Left lobe of liver (tissue), 2 donors: ENCODE results near the gene NFYB. TPM values are rescaled to one million over a fixed set of nuclear protein-coding genes. Genes with fewer than 3 reads are reported as not detected.
"Not testable (repeated sequence)": the region's sequence is repeated elsewhere in the genome, so short reads cannot be mapped to it uniquely, and the experiment has no call there.

ENCODE experiments used
- ATAC-seq: fragments of 200-7000 bp; cut with Tn5 transposase; one replicate; pipeline ENCODE4 v1.9.1; 2020; ENCODE audit warnings: mild to moderate bottlenecking, moderate library complexity
- DNase-seq: peaks from one replicate; pipeline ENCODE4 v3.0.0-alpha.2; 2020; ENCODE audit warnings: low spot score
- total RNA-seq: library from RNA; stranded (reverse); gene quantifications from one replicate; pipeline ENCODE4 v1.2.1, GENCODE V29; 2021
- donor health status: DM: no; HTN: no; CAD: no; lungs with moderate emphysema.
- donor health status: DM: no; HTN: yes; CAD: no.

NFYB gene
- 15.4 TPM for total RNA-seq

DNA sequence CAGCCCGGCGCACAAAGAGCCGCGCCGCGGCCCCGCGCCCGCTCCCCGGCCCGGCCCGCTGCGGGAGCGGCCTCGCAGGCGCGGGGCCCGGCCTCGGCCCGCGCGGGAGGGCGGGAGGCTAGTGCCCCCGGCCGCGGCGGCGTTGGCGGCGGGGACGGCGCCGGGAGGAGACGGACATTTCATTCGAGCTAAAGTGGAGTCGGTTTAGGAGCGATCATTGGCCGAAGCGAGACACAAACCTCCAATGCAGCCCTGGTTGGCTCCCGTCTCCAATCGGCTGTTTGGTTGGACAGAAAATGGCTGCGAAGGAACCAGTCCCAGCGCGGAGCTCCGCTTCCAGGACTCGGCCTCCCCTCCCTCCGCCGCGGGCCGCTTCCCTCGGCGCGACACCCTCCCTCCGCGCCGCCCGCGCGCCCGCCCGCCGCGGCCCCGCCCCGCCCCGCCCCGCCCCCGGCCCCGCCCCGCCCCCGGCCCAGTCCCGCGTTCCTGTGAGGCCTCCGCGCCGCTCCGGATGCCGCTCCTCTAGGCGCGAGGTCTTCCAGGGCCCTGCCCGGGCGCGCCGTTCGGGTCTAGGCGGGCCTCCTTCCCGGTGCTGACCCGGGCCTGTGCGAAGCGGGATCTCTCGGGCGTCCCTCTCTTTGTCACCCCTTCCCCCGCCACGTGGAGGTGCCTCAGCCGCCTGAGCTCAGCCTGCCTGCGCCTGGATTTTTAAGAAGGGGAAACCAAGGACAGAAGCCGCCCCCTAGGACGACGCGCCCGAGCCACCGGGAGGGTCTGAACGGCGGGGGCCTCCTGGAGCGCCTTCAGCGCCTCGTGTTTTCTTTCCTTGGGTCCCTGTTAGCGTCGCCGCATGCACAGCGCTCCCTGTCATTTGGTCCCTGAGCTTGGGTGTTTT, at the start of gene NFYB:
Gene NFYB, minus strand, starts transcription at position 309 of the 895 bp plus-strand sequence. CDS start 2,757 bp downstream, outside the sequence.
- DNase-seq: peak; percentile 96
- ATAC-seq: peak; percentile 93

DNA sequence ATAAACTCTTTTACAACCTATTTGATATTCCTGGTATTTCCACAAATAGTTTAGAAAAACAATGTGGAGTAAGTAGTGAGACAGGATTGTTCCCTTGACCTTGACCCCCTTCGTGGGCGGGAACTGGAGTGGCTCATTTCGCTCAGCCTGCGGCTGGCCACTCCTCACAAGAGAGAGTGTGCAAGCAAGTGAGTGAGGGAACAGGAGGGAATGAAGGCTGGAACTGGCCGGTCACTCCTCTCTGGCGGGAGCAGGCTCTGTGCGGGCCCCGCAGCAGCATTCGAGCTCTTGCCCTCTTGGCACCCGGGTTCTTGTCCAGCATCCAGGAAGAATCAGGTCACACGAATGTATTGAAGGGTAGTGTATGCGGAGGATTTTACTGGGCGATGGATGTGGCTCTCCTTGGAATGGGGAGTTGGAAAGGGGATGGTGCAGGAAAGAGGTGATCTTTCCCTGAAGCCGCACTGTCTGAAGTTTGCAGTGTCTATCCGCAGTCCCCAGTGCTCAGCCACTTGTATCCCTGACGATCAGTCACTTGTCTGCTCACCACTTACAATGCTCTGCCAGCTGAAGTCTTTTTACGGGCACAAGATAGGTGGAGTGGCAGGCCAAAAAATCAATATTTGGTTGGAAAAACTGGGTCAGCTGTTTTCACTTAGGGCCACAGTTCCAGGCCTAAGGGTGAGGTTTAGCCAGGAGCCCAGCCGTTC, 49.6 kb upstream of the NFYB start:
- peak; percentile 74 for DNase-seq
- ATAC-seq: peak; percentile 89

DNA sequence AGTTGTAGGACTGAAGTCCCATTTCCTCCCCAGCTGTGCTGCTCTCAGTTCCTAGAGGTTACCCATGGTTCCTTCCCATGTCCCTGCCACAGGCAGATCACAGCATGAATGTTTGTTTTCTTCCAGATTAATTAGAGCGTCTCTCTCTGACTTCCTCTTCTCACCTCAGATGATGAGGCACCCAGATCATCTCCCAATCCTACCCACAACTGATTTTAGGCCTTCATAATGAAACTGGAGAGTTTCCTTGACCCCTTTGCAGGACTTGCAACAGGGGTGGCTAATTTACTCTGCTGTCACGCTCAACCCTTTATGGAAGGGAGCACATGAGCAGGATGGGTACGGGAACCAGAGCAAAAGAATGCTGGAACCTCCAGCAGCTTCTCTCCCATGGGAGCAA, 45.4 kb upstream of the NFYB start:
- ATAC-seq (no peak), DNase-seq (no peak)

DNA sequence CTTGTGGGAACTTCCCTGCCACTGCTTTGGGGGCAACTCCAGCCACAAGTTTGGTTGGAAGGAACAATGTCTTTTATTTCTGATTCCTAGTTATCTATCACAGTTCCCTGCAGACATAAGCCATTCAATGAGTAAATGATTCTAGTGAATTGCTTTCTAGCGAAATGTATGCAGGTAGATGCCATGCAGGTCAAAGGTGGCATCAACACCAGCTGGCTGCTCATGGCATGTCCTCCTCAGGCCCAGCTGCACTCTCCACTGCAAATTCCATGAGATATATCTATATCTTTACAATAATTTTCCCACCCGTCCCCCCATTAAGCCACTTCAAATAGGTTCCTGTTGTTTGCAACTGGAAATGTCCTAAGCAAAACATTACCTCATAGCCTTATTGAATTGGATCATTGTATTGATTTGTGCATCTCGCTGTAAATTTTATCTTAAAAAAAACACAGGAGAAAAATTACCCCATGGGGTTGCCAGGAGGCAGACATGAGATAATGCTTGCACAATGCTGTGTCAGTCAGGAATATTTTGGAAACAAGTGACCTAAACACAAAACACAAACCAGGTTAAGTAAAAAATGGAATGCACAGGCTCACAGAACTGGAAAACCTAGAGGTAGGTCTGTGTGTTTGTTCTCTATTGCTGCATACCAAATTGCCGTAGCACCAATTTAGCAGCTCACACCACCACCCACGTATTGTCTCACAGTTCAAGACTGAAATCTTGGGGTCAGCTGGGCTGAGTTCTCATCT, 44.8 kb upstream of the NFYB start:
- ATAC-seq: peak; percentile 5
- no peak for DNase-seq

DNA sequence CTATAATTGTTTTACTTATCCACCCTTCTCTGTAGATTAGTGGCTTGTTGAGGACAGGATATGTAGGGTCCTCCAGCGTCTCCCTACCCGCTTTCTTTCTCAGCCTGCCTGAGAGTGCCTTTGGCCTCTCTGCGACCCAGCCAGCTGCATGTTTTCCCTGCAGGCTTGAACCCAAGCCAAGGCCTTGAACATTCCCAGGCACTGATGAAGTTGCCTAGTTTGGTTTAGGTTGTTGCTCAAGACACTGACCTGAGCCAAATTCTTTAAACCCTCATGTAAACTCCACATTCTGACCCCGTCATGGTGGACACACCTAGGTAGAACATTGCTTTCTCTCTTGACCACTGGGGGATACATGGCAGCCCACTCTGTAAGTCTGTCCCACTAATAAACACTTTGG, 44.1 kb upstream of the NFYB start:
- ATAC-seq (peak; percentile 78), DNase-seq (peak; percentile 77)

DNA sequence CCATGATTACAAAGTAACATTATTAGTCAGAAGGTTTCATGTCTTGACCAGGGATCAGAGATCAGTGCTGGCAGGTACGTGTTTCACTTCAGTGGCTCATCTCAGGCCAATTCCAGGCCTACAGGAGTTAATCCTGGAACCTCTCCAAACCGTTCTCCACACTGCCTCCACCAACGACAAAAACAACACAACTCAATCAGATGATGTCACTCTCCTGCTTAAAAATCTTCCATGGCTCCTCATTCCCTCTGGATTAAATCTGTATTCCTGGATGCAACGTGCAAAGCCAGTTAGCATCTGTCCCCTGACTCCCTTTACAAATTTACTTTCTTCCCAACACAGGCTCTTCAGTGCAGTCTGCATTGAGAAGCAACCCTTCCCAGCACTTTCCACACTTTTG, 43.3 kb upstream of the NFYB start:
- DNase-seq (no peak), ATAC-seq (no peak)

DNA sequence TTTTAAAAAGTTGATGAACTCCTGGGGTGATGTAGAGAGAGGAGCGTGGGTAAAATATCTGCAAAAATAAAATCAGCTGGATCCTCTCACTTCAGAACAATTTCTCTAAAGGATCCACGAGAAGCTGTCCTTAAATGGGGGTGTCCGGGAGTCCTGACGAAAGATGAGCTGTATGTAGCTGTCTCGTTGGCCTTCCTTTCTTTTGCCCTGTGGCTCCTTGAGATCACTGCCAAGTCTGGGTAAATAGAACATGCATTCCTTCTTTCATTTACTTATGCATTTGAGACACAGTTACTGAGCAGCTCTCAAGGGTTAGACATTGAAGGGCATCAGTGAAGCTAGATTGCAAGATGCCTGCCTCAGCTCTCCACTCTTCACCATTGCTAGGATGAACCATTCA, 42.4 kb upstream of the NFYB start:
- ATAC-seq (no peak), DNase-seq (no peak)

DNA sequence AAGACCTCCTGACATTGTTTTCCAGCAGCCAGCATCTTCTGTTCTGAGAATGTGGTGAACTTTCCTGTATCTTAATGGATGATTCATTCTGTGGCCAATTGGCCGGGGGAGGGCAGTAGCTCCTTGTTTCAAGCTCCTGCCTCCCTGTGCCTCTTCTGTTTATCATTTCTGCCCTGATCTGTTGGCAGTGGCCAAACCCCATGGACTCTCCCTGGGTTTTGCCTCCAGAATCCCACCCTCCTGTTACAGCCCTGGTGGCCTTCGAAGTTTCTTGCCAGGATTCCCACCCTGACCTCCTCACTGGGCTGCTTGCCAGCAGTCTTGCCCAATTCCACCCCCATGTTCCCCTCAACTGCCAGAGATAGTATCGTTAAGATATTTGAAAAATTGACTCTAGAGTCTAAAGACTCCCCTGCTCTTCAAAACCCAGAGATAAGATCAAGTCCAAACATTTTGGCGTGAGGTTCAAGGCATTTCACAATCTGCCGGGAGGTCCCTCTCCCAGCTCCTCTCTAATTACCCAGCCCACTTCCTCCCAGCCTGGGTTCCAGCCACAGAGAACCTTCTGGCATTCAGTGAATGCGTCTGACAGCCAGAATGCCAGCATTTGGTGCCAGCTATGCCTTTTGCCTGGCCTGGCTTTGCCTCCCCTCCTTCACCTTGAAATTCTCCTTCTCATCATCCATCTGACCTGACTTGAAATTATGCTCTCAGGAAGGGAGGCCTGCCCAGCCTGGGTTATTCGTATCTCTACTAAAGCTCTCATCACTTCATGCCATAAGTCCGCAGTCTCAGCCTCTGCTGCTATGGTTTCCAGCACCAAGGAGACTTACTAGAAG, 39.9 kb upstream of the NFYB start:
- DNase-seq: peak; percentile 50
- ATAC-seq: peak; percentile 82

DNA sequence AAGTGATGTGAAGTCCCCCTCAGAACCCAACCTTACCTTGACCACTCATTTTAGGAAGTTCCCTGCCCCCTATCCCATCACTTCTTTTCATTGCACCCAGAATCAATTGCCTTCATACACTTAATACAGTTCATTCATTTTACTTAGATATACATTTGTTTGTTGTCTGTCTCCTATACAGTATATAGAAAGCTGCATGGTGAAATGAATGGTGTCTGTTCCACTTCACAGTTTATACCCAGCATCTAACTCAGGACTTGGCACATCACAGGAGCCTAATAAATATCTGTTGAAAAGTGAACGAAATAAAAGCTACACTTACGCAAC, 39.3 kb upstream of the NFYB start:
- DNase-seq (no peak), ATAC-seq (no peak)

DNA sequence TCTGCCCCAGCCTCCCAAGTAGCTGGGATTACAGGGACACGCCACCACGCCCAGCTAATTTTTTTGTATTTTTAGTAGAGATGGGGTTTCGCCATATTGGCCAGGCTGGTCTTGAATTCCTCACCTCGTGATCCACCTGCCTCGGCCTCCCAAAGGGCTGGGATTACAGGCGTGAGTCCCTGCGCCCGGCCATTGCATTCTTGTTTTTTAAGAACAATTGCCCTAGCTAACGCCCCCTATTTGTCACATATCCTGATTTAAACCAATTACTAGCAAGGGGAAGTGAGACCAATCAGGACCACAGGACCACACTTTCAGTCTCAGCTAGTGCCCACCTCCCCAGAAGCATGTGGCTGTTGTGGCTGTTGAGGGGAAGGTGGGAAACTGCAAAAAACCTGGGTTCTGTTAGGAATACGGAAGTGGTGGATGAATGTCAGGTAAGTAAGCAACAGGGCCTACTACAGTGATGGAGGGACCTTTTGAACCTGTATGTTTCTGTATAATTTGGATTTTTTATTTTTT, 37.8 kb upstream of the NFYB start:
- ATAC-seq: no peak
- no peak for DNase-seq

DNA sequence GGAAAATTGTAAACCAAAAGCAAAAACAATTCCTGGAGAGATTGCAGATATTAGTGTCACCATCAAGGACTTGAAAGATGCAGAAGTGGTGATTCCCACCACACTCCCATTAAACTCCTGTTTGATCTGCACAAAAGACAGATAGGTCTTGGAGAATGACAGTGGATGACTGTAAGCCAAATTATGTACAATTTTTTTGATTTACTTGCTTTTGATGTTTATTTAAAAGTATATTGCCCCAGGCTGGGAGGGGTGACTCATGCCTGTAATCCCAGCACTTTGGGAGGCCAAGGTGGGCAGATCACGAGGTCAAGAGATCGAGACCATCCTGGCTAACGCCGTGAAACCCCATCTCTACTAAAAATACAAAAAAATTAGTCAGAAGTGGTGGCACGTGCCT, 35.8 kb upstream of the NFYB start:
- peak; percentile 5 for DNase-seq
- ATAC-seq: not testable (repeated sequence)

DNA sequence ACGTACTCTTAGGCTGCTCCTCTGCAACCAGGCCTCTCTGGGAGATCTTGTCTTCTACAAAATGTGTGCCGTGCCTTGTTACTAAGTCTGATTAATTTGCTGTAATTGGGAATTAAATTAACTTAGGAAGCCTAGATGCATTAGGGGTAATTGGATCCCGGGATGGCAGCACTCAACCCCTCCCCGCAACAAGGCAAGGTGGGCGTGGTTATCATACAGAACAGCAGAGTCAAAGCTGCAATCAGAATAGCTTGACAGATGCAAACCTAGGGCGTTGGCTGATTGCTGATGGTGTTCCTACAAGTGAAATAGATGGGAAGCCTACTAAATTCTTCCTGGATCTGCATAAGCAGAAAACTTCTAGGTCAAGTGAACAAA, 34.5 kb upstream of the NFYB start:
- ATAC-seq: no peak
- no peak for DNase-seq

DNA sequence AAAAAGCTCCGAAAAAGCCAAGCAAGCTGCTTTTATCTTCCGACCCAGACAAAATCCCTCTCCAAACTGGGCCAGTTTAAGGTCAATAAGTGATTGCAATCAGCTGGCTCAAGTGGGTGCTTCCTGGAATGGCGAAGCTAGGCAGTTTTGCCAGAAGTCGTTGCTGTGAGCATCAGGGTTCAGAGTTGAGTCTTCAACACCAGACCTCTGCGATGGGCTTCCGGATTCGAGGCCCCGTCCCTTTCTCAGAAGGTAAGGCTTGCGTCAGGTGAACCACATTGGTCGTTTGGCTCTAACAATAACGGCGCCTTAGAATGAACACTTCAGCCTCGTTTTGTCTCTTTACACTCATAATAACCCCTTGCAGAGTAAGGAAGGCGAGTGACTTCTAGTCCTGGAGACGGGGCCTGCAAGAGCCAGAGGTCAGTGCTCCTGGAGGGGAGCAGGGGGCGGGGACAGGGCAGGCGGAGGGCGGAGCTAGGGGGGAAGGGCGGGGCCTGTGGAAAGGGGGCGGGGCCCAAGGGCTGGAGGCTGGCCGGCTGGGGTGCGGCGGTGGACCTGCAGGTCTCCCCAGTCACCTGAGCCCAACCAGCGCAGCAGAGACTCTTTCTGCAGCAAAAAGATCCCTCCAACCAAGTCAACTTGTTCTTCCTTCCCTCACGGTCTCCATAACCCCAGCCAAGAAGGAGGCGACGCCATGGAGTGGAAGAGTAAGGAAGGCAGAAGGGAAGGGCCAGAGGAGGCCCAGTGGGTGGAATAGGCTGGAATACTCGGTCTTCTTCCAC, 34.0 kb upstream of the NFYB start:
- ATAC-seq (no peak), DNase-seq (peak; percentile 32)

DNA sequence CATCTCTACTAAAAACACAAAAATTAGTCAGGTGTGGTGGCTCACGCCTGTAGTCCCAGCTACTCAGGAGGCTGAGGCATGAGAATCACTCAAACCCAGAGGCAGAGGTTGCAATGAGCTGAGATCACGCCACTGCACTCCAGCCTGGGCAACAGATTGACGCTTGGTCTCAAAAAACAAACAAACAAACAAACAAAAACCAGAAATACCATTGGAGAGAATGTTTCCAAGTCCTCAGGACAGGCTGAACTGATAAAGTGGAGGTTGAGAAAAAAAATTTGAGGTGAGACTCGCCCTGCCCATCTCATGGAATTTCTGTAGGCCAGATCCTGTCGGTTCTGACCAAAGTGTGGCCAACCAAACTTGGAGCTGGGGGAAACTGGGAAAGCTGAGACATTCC, 30.6 kb upstream of the NFYB start:
- DNase-seq: no peak
- no peak for ATAC-seq

DNA sequence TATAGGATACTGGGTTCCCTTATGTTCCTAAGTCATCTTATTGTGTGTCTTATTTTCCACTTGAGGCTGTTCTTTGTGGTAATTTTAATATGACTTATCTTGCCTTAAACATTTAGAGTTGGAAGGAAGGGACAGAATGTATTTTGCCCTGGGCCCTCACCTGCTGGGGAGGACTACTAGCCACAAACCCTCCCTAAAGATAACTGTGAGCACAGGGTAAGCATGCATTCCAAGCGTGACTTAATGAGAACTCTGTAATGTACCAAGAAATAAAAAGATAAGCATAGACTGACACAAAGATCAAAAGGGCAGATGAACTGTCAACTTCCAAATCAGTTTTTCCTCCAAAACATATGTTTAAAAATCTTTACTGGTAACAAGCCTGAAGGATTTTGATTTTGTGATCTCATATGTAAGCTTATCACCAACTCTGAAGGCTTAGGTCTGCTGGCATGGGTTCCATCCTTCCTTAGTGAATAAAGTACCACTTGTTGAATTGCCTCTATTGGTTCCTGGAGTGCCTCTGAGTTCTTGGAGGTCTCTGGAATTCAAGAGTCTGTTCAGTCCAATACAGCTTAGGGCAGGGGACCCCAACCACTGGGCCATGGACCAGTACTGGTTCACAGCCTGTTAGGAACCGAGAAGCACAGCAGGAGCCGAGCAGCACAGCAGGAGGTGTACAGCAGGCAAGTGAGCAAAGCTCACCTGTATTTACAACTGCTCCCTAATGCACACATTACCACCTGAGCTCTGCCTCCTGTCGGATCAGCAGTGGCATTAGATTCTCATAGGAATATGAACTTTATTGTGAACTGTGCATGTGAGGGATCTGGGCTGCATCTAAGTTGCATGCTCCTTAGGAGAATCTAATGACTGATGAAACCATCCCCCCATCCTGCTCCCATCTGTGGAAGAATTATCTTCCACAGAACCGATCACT, 29.8 kb upstream of the NFYB start:
- no peak for ATAC-seq
- no peak for DNase-seq

DNA sequence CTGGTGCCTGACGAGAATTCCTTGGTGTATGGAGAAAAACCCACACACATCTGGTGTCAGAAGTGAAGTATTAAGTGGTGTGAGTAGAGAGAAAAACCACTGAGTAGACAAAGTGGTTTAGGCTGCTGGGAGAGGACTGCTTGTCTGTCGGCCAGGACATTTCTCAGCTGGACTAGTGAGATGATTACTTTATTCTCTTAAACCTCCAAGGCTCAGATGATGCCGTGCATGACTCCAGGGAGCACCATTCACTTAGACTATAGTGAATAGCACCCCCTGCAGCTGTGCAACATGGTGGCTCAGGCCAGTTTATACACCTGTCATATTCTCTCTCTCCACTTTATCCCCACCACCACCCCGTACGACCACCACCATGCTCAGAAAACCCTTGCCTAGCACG, 28.5 kb upstream of the NFYB start:
- no peak for DNase-seq
- ATAC-seq: no peak

DNA sequence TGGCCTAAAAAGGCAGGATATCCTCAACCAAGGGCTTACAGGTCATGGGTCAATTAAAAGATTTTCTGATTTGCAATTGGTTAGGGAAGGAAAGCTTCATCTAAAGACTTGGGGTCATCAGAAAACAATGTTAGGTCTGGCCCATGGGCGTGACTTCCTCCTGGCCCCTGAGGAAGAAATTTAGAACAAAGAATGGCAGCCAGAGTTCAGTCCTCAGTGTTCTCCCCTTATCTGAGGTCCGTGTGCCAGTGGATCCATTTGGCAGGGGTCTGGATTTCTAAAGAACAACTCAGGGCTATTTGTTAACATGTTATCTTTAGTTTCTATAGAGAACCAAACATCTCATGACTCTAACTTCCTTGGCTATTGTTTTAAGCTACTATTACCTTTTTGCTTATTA, 27.8 kb upstream of the NFYB start:
- ATAC-seq: peak; percentile 63
- no peak for DNase-seq

DNA sequence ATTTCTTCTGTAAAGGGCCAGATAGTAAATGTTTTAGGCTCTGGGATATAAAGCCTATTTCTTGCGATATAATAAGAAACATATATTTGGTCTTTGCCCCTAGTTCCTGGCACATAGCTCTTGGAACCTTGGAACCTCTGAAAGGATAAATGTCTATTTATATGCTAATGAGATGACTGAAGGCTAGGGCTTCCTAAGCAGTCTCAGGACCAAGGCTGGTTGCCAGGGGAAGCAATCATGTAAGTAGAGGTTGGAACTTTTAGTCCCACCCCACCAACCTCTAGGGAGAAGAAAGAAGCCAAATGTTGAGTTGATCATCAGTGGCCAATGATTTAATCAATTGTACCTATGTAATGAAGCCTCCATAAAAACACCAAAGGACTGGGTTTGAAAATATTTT, 26.6 kb upstream of the NFYB start:
- DNase-seq (no peak), ATAC-seq (no peak)

DNA sequence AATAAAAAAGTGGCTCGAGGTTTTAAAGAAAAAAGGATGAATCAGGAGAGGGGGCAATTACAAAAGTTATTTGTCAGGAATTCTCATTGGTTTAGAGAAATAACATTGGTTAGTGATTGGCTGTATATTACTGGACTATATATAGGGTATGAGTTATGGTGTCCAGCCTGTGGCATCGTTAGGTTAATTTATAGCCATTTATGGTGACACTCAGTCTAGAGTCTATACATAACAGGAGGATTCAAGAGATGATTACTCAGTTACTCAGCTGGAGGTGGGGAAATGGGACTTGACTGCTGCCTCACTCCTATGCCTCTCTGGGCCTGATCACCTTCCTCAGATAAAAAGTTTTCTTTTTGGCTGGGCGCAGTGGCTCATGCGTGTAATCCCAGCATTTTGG, 25.6 kb upstream of the NFYB start:
- DNase-seq (no peak), ATAC-seq (no peak)
